NT2/D1 (cell line): ENCODE results near the gene CHGA.

Experiments
- DNase-seq: peaks from one replicate; pipeline ENCODE4 v3.0.0-alpha.2; 2011; ENCODE audit warnings: low read depth, low spot score
- H3K27me3 ChIP-seq: 2 replicates; pipeline ENCODE4 v1.6.0; 2011; ENCODE audit warnings: mild to moderate bottlenecking; ENCODE audit not compliant: insufficient read length, insufficient read depth
- H3K36me3 ChIP-seq: 2 replicates; pipeline ENCODE4 v1.6.1; 2011; ENCODE audit warnings: mild to moderate bottlenecking, low read length, mixed read lengths; ENCODE audit not compliant: insufficient read depth, insufficient read length
- H3K4me1 ChIP-seq: 2 replicates; pipeline ENCODE4 v1.5.1; 2011; ENCODE audit not compliant: insufficient read depth, insufficient read length
- H3K4me3 ChIP-seq: 2 replicates; pipeline ENCODE4 v1.5.1; 2011; ENCODE audit warnings: low read depth; ENCODE audit not compliant: insufficient read length
- H3K9ac ChIP-seq: 2 replicates; pipeline ENCODE4 v1.6.0; 2011; ENCODE audit warnings: low read depth; ENCODE audit not compliant: insufficient read length
- H3K9me3 ChIP-seq: 2 replicates; pipeline ENCODE4 v1.5.1; 2011; ENCODE audit warnings: mild to moderate bottlenecking, low read length; ENCODE audit not compliant: insufficient read depth
- SUZ12 ChIP-seq: IDR thresholded peaks from 2 replicates; pipeline ENCODE4 v1.6.1; 2011; ENCODE audit not compliant: insufficient read length, insufficient read depth; ENCODE audit errors: extremely low read depth
- YY1 ChIP-seq: IDR thresholded peaks from 2 replicates; pipeline ENCODE4 v1.6.1; 2011; ENCODE audit not compliant: insufficient read length, insufficient read depth
- ZNF274 ChIP-seq: IDR thresholded peaks from 2 replicates; pipeline ENCODE4 v1.6.1; 2011; ENCODE audit warnings: mild to moderate bottlenecking, low read depth, low read length

The CHGA gene

DNA sequence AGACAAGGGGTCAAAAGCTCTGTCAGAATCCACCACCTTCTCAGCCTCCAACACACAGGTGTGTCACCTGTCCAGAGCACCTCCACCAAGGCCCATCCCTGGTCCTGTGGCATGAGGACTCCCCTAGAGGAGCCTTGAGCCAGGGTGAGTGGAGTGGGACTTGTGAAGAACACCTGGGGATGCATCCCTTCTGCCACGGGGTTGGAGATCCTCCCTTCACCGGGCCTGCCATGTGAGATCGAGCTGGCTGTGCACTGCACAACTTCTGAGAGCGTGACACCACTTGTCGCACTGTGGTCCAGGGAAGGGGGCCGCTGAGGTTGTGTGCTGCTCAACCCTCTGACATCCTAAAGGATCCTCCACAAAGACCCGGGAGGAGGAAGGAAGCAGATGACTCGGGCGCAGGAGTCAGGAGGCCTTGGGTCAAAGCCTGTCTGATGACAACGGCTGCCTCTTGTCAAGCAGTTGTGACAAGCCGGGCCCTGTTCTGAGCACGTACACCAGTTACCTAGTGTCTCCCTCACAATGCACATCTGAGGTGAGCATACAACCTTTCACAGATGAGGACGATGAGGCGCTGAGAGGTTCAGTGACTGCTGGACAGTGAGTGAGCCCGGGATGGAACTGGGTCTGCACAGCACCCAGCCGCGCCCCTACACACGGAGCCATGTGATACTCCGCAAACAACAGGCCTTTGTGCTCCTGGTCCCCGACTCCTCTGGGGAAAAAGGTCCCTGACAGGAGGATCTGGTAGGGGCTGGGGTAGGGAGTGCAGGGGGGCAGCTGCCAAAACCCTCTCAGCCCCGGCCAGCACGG, 35.6 kb downstream of the CHGA start:
- TF ChIP-seq YY1 (no peak), SUZ12 (no peak), ZNF274 (no peak)
- Histone ChIP-seq H3K9me3 (no peaks in the 10 kb centered on the region), H3K36me3 (peaks cover 13% of the 10 kb centered on the region), H3K9ac (no peak overlapping the region), H3K4me3 (no peak overlapping the region), H3K4me1 (peaks cover 2% of the 10 kb centered on the region), H3K27me3 (no peaks in the 10 kb centered on the region)
- DNase-seq, result no peak

DNA sequence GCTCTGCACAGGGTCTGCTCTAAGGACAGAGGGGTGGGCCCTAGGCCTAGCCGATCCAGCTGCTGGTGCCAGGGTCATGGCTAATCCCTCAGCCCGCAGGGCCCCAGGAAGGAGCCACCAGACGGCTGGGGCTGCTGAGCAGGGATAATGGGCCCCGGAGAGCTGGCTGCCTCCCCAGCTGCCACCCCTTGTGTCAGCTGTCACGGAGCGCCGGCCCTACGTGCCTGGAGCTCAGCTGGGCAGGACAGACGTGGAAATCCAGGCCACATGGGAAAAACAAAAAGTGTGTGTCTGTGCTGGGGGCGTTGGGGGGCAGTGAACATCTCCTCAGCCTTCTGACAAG, 36.2 kb downstream of the CHGA start:
- Histone ChIP-seq H3K9me3 (no peaks in the 10 kb centered on the region), H3K4me1 (peaks cover 2% of the 10 kb centered on the region), H3K36me3 (peaks cover 13% of the 10 kb centered on the region), H3K4me3 (no peak overlapping the region), H3K27me3 (no peaks in the 10 kb centered on the region), H3K9ac (no peak overlapping the region)
- DNase-seq, result no peak
- no peak for TF ChIP-seq ZNF274
- TF ChIP-seq SUZ12, result no peak
- TF ChIP-seq YY1, result no peak

DNA sequence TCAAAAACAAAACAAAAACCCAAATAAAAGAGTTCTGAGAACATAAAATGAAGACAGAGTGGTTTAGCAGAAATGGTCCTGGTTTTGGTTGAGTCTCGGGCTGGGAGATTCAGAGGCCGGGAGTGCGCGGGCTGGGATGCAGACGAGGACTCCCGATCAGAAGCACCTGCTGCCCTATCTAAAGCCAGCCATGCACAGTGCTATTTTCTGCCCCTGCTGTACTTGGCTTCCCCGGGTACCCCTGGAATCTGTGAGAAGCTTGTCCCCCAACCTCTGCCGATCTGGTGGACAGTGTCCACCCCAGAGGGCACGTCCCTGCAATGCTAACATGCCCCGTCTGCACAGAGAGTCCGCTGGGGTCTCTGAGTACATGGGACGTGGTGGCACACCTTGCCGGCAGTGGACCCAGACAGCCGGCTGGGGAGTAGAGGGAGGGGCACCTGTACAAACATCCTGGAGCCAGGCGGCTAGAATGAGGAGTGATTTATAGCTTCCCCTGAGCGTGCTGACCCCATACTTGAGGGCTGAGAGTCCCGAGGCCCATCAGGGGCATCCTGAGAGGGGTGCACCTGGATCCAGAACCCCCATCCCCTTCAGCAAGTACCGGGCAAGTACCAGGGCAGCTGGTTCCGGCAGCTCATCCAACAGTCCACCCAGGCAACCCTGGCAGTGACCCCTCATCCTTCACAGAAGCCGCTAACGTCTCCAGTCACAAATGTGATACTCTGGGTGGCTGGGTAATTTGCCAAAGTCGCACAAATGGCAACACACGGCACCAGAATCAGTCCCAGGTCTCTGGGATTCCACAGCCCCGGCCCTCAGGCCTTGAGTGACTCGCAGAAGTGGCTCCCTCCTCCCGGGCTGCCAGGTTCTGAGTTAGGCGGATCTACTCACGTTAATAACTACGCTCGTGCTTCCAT, 37.1 kb downstream of the CHGA start:
- Histone ChIP-seq H3K27me3 (no peaks in the 10 kb centered on the region), H3K4me3 (no peak overlapping the region), H3K9ac (no peak overlapping the region), H3K4me1 (peaks cover 2% of the 10 kb centered on the region), H3K9me3 (peaks cover 7% of the 10 kb centered on the region; the same call in 1 of the 2 replicates), H3K36me3 (peaks cover 13% of the 10 kb centered on the region)
- DNase-seq, result no peak
- TF ChIP-seq SUZ12, result no peak

- Histone ChIP-seq H3K4me1 (peaks cover 2% of the 10 kb centered on the region), H3K9ac (no peak overlapping the region), H3K9me3 (peaks cover 9% of the 10 kb centered on the region; the same call in 1 of the 2 replicates), H3K36me3 (peaks cover 13% of the 10 kb centered on the region), H3K27me3 (no peaks in the 10 kb centered on the region), H3K4me3 (no peak overlapping the region)
- DNase-seq, result no peak
- no peak for TF ChIP-seq ZNF274
- no peak for TF ChIP-seq YY1
- no peak for TF ChIP-seq SUZ12
These were observed 38.0 kb downstream of the CHGA start for GRCh38 chr14:92960706-92961566.

GRCh38 chr14:92961567-92961855, 38.6 kb downstream of the CHGA start:
- H3K9ac ChIP-seq, result no peak overlapping the region
- peaks cover 2% of the 10 kb centered on the region for H3K4me1 ChIP-seq
- no peak for DNase-seq

DNA sequence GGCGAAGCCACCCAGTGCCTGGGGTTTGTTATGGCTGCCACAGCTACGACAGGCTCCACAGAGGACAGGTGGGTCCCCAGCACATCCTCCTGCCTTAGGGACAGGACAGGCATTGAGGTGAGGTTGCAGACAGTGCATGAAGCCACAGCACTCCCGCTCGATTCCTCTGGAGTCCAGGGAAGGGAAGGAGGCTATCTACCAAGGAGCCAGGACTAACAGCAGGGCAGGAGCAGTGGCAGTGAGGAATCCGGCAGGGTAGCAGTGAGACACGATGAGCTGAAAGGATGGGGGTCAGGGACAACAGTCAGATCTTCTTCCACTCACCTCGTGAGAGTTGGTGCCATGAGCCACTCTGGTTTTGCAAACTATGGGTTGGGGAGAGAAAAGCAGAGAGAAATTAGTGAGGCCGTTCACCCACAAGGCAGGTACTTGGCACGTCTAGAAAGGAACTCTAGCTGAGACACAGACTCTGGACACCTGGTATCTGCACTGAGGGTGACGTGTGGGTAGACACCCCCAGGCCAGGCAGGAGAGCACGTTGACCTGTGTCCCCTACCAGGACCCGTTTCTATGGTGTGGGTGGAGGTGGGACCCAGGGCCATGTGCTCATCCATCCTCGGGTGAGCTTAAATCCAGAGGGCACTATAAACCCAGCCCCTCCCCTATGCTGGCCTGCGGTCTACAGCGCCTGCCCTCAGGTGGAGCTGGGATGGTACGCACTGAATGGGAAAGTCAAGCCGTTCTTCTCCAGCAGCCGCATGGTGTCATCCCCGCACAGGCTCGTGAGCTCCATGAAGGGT, 39.3 kb downstream of the CHGA start:
- H3K4me1 ChIP-seq, result peaks cover 2% of the 10 kb centered on the region
- H3K4me3 ChIP-seq, result no peak overlapping the region
- DNase-seq, result no peak
- peaks cover 9% of the 10 kb centered on the region; the same call in 1 of the 2 replicates for H3K9me3 ChIP-seq
- H3K36me3 ChIP-seq, result peaks cover 11% of the 10 kb centered on the region
- no peak for TF ChIP-seq SUZ12
- TF ChIP-seq YY1, result no peak
- no peak for TF ChIP-seq ZNF274
- H3K9ac ChIP-seq, result no peak overlapping the region
- H3K27me3 ChIP-seq, result no peaks in the 10 kb centered on the region

More at GRCh38 chr14:92961567-92961855, 38.6 kb downstream of the CHGA start:
- Histone ChIP-seq H3K9me3 (peaks cover 9% of the 10 kb centered on the region; the same call in 1 of the 2 replicates), H3K27me3 (no peaks in the 10 kb centered on the region), H3K36me3 (peaks cover 13% of the 10 kb centered on the region), H3K4me3 (no peak overlapping the region)
- TF ChIP-seq ZNF274 (no peak), SUZ12 (no peak)
